A549 (cell line): ENCODE data around the gene TCP11. TPM values are rescaled to one million over a fixed set of nuclear protein-coding genes. Genes with fewer than 3 reads are reported as not detected.

Experiments
- ATAC-seq, 2 experiments: fragments of 200-7000 bp in 1 of 2; fragments of >200 bp in 1 of 2; cut with Nextera tagmentation in 1 of 2; cut with Tn5 transposase in 1 of 2; 3 replicates each; pipeline versions ENCODE4 v1.8.0 to v1.9.1; 2018 to 2020; ENCODE audit warnings: mild to moderate bottlenecking in 1 of 2, moderate library complexity in 1 of 2
- CTCF ChIA-PET: fragments of 300-600 bp; sonication (Branson Sonifier 250); formaldehyde crosslinking; extraction: SDS; loops from one replicate; lab custom pipeline; 2021; ENCODE audit warnings: antibody characterized with exemption, inconsistent platforms; lab: Yijun Ruan, JAX
- POLR2A ChIA-PET: fragments of 350-600 bp; formaldehyde crosslinking; extraction: SDS; loops from one replicate; lab custom pipeline; 2021; ENCODE audit warnings: antibody characterized with exemption, inconsistent platforms; lab: Yijun Ruan, JAX
- DNase-seq, 2 experiments: peaks; one replicate each; pipeline versions ENCODE4 v3.0.0 to v3.0.0-alpha.2; 2011 to 2016; ENCODE audit warnings: low read depth in 1 of 2, low spot score in 1 of 2
- FAIRE-seq: peaks from 2 replicates; lab custom pipeline; 2011; peaks lifted over from hg19 to GRCh38; lab: Jason Lieb, UNC
- H3K27ac ChIP-seq, 2 experiments: fragments of >200 bp; sonication (Bioruptor Twin); formaldehyde crosslinking; 3 replicates each; pipeline ENCODE4 v1.5.1; 2016 to 2017
- H3K4me1 ChIP-seq: fragments of >200 bp; sonication (Bioruptor Twin); formaldehyde crosslinking; 3 replicates; pipeline ENCODE4 v1.6.1; 2016
- H3K4me2 ChIP-seq: fragments of >200 bp; sonication (Bioruptor Twin); formaldehyde crosslinking; 3 replicates; pipeline ENCODE4 v1.6.1; 2016
- H3K4me3 ChIP-seq: fragments of >200 bp; sonication (Bioruptor Twin); formaldehyde crosslinking; 3 replicates; pipeline ENCODE4 v1.5.1; 2016
- H3K9me3 ChIP-seq: fragments of >200 bp; sonication (Bioruptor Twin); formaldehyde crosslinking; 3 replicates; pipeline ENCODE4 v1.6.1; 2016
- BHLHE40 ChIP-seq: IDR thresholded peaks from 2 replicates; pipeline ENCODE4 v1.6.1; 2012; ENCODE audit warnings: low read depth, low read length, inconsistent platforms
- CBX8 ChIP-seq: fragments of 200-600 bp; sonication (generic); IDR thresholded peaks from 2 replicates; pipeline ENCODE4 v1.6.1; 2016
- CHD4 ChIP-seq: fragments of 200-600 bp; sonication (generic); IDR thresholded peaks from 2 replicates; pipeline ENCODE4 v1.6.1; 2016; ENCODE audit warnings: antibody characterized with exemption, mild to moderate bottlenecking, borderline replicate concordance
- EHF ChIP-seq: fragments of 250-450 bp; sonication (Bioruptor Pico); IDR thresholded peaks from 2 replicates; pipeline ENCODE4 v1.5.0; 2020; ENCODE audit warnings: mild to moderate bottlenecking
- EHMT2 ChIP-seq: fragments of 200-600 bp; sonication (generic); IDR thresholded peaks from 2 replicates; pipeline ENCODE4 v1.6.1; 2016; ENCODE audit warnings: antibody characterized with exemption, low read depth, mild to moderate bottlenecking, moderate library complexity
- FOXS1 ChIP-seq: fragments of 250-450 bp; sonication (Bioruptor Pico); IDR thresholded peaks from 2 replicates; pipeline ENCODE4 v1.5.0; 2020; ENCODE audit warnings: mild to moderate bottlenecking, moderate library complexity
- HOXA7 ChIP-seq: fragments of 250-450 bp; sonication (Bioruptor Pico); IDR thresholded peaks from 2 replicates; pipeline ENCODE4 v1.5.0; 2020; ENCODE audit warnings: mild to moderate bottlenecking, moderate library complexity
- HOXB13 ChIP-seq: fragments of 250-450 bp; sonication (Bioruptor Pico); IDR thresholded peaks from 2 replicates; pipeline ENCODE4 v1.5.0; 2020; ENCODE audit warnings: low read depth, mild to moderate bottlenecking, moderate library complexity
- HOXB5 ChIP-seq: fragments of 250-450 bp; sonication (Bioruptor Pico); IDR thresholded peaks from 2 replicates; pipeline ENCODE4 v1.5.0; 2020; ENCODE audit warnings: mild to moderate bottlenecking, moderate library complexity
- JUN ChIP-seq, 2 experiments: fragments of >200 bp; sonication (Bioruptor Twin); formaldehyde crosslinking; IDR thresholded peaks; 2 replicates in 1 of 2; 3 replicates in 1 of 2; pipeline ENCODE4 v1.6.1; 2016 to 2017
- MAZ ChIP-seq: fragments of 150-350 bp; IDR thresholded peaks from 2 replicates; pipeline ENCODE4 v1.6.1; 2014; ENCODE audit warnings: antibody characterized with exemption, low read depth, low read length, borderline replicate concordance
- MYC ChIP-seq: IDR thresholded peaks from 2 replicates; pipeline ENCODE4 v1.6.1; 2012; ENCODE audit warnings: mild to moderate bottlenecking, inconsistent platforms, low read length, improper control_type of control experiment, borderline replicate concordance
- NFE2L2 ChIP-seq: fragments of 150-350 bp; conservative IDR thresholded peaks from 2 replicates; pipeline ENCODE4 v1.6.1; 2014; ENCODE audit warnings: low read length
- NR3C1 ChIP-seq: fragments of >200 bp; sonication (Bioruptor Twin); formaldehyde crosslinking; IDR thresholded peaks from 3 replicates; pipeline ENCODE4 v1.6.1; 2017
- POLR2AphosphoS2 ChIP-seq: conservative IDR thresholded peaks from 2 replicates; pipeline ENCODE4 v1.6.1; 2012; ENCODE audit warnings: low read length, improper control_type of control experiment, inconsistent platforms
- RCOR1 ChIP-seq: fragments of 150-350 bp; IDR thresholded peaks from 2 replicates; pipeline ENCODE4 v1.6.1; 2014; ENCODE audit warnings: antibody characterized with exemption, low read length, low read depth
- SMC3 ChIP-seq: fragments of >200 bp; sonication (Bioruptor Twin); formaldehyde crosslinking; IDR thresholded peaks from 3 replicates; pipeline ENCODE4 v1.6.1; 2018; ENCODE audit warnings: inconsistent platforms
- SREBF2 ChIP-seq: fragments of 450-650 bp; IDR thresholded peaks from 2 replicates; pipeline ENCODE4 v1.6.1; 2014; ENCODE audit warnings: mild to moderate bottlenecking, moderate library complexity
- TFCP2L1 ChIP-seq: fragments of 250-450 bp; sonication (Bioruptor Pico); IDR thresholded peaks from 2 replicates; pipeline ENCODE4 v1.5.0; 2021; ENCODE audit warnings: mild to moderate bottlenecking
- ZC3H11A ChIP-seq: fragments of 450-650 bp; IDR thresholded peaks from 2 replicates; pipeline ENCODE4 v1.6.1; 2014; ENCODE audit warnings: antibody characterized with exemption, mild to moderate bottlenecking
- ZFP36 ChIP-seq: fragments of 450-650 bp; IDR thresholded peaks from 2 replicates; pipeline ENCODE4 v1.6.1; 2014; ENCODE audit warnings: borderline replicate concordance; ENCODE audit not compliant: partially characterized antibody
- ZSCAN20 ChIP-seq: fragments of 250-450 bp; sonication (Bioruptor Pico); IDR thresholded peaks from 2 replicates; pipeline ENCODE4 v1.8.0; 2022; ENCODE audit warnings: mild to moderate bottlenecking, moderate library complexity
- WGBS: methylation state at CpG from one replicate; pipeline ENCODE4 v1.1.6; 2017; ENCODE audit errors: missing lambda C conversion rate; 5-methylcytosine and 5-hydroxymethylcytosine counted together
- polyA plus RNA-seq, 4 experiments: library from polyadenylated mRNA; depleted of rRNA in 3 of 4; stranded (reverse); fragments of >200 nt; fragmentation: RNase III in 1 of 4; extraction: RNeasy Plus Mini Kit Qiagen cat#74134 plus additional on column Dnase treatment in 1 of 4; gene quantifications; 2 replicates in 3 of 4; 3 replicates in 1 of 4; pipeline ENCODE4 v1.2.3, GENCODE V29; 2011 to 2017
- TF ChIP-seq, protein P1 (sequence below): IDR thresholded peaks from 2 replicates; pipeline ENCODE4 v1.6.1; 2012
- TF ChIP-seq, protein P2 (sequence below): fragments of 250-450 bp; sonication (Bioruptor Pico); IDR thresholded peaks from 2 replicates; pipeline ENCODE4 v1.5.0; 2021; ENCODE audit warnings: mild to moderate bottlenecking, moderate library complexity, borderline replicate concordance
- TF ChIP-seq, protein P3 (sequence below): fragments of >200 bp; sonication (Bioruptor Twin); formaldehyde crosslinking; IDR thresholded peaks from 3 replicates; pipeline ENCODE4 v1.6.1; 2016
- TF ChIP-seq, protein P4 (sequence below): IDR thresholded peaks from 2 replicates; pipeline ENCODE4 v1.6.1; 2012; ENCODE audit warnings: low read depth, borderline replicate concordance

Gene TCP11
- polyA plus RNA-seq, 2 of the 4 experiments (the other 2 are of a cell fraction) = 0.06 TPM; not detected in 1

DNA sequence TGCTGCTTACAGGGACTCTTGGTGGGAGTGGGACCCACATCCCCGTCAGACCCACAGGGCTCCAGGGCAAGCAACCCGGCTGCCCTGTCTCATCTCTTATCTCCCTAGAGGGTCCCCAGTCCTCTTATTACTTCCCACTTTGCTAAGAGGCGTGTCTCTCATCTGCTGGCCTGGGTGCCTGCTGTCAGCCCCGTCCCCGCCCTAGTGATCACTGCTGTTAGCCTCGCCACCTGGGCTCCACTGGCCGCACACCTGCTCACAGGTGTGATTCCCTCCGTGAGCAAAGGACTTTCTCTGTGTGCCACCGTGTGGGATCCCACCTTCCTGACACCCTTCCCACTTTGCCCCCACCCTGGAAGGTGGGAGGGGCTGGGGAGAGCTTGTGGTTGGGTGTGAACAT lies 57.6 kb downstream of the TCP11 start:
- no peaks in the 10 kb centered on the region for H3K4me1 ChIP-seq
- no peak overlapping the region for H3K4me2 ChIP-seq
- TF ChIP-seq TFCP2L1 (CRISPR knock-in tag) = no peak
- no peak for TF ChIP-seq HOXA7 (CRISPR knock-in tag)
- TF ChIP-seq NFE2L2 = no peak
- TF ChIP-seq MAZ = no peak
- no peak for TF ChIP-seq EHF (CRISPR knock-in tag)
- TF ChIP-seq EHMT2 = no peak
- TF ChIP-seq FOXS1 (CRISPR knock-in tag) = no peak
- no peak for TF ChIP-seq SREBF2
- TF ChIP-seq CBX8 = no peak
- TF ChIP-seq NR3C1 = no peak
- TF ChIP-seq, protein P1, sequence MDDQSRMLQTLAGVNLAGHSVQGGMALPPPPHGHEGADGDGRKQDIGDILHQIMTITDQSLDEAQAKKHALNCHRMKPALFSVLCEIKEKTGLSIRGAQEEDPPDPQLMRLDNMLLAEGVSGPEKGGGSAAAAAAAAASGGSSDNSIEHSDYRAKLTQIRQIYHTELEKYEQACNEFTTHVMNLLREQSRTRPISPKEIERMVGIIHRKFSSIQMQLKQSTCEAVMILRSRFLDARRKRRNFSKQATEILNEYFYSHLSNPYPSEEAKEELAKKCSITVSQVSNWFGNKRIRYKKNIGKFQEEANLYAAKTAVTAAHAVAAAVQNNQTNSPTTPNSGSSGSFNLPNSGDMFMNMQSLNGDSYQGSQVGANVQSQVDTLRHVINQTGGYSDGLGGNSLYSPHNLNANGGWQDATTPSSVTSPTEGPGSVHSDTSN = no peak
- H3K9me3 ChIP-seq = no peaks in the 10 kb centered on the region
- DNase-seq (no peak), ATAC-seq (no peak), FAIRE-seq (no peak)
- POLR2A ChIA-PET = no interaction called here
- H3K27ac ChIP-seq = no peak overlapping the region
- 88% methylated on average over 8 of the region's 9 CpGs for WGBS
- no peak overlapping the region for H3K4me3 ChIP-seq
- CTCF ChIA-PET = no interaction called here

DNA sequence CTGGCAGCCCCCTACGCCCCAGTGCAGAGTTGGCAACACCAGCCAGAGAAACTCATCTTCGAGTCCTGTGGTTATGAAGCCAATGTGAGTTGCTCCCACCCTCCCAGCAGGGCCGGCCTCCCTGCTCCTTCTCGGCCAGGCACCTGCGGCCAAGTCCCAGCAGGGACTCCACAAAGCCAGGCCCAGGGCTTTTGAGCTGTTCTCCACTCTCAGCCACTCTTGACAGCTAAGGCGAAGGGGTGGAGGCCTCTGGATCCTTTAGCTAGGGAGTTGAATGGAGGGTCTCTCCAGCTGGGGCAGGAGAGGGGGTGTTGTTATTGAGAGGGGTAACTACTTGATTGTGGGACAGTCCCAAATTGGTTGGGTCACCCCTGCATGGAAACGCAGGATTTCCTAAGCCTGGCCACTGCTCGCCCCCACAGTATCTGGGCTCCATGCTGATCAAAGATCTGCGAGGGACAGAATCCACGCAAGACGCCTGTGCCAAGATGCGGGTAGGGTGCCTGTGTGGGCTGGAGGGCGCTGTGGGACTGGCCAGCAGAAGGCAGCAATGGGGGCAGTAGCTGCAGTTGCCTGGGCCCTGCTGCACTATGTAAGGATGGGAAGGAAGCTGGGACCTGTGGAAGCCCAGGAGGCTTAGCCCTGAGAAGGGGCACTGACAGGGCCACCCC lies 58.3 kb downstream of the TCP11 start:
- no peak for TF ChIP-seq JUN (IDR thresholded peaks at IDR 0.05)
- TF ChIP-seq RCOR1 = no peak
- TF ChIP-seq FOXS1 (CRISPR knock-in tag) = no peak
- no peak for TF ChIP-seq MYC
- no peak for TF ChIP-seq HOXB13
- TF ChIP-seq, protein P2, sequence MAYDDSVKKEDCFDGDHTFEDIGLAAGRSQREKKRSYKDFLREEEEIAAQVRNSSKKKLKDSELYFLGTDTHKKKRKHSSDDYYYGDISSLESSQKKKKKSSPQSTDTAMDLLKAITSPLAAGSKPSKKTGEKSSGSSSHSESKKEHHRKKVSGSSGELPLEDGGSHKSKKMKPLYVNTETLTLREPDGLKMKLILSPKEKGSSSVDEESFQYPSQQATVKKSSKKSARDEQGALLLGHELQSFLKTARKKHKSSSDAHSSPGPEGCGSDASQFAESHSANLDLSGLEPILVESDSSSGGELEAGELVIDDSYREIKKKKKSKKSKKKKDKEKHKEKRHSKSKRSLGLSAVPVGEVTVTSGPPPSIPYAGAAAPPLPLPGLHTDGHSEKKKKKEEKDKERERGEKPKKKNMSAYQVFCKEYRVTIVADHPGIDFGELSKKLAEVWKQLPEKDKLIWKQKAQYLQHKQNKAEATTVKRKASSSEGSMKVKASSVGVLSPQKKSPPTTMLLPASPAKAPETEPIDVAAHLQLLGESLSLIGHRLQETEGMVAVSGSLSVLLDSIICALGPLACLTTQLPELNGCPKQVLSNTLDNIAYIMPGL (CRISPR knock-in tag) = no peak
- no peak for TF ChIP-seq HOXB5 (CRISPR knock-in tag)
- TF ChIP-seq SMC3 = no peak
- no peak for TF ChIP-seq POLR2AphosphoS2
- no peak for TF ChIP-seq ZFP36
- no peak for TF ChIP-seq HOXA7 (CRISPR knock-in tag)
- no peak overlapping the region for H3K4me3 ChIP-seq
- no peak overlapping the region for H3K4me2 ChIP-seq
- POLR2A ChIA-PET = no interaction called here
- DNase-seq = no peak
- H3K27ac ChIP-seq = no peak overlapping the region
- no peaks in the 10 kb centered on the region for H3K4me1 ChIP-seq
- FAIRE-seq = no peak
- WGBS = 96% methylated on average over 10 of the region's 13 CpGs
- ATAC-seq = no peak
- no peaks in the 10 kb centered on the region for H3K9me3 ChIP-seq
- CTCF ChIA-PET = no interaction called here

DNA sequence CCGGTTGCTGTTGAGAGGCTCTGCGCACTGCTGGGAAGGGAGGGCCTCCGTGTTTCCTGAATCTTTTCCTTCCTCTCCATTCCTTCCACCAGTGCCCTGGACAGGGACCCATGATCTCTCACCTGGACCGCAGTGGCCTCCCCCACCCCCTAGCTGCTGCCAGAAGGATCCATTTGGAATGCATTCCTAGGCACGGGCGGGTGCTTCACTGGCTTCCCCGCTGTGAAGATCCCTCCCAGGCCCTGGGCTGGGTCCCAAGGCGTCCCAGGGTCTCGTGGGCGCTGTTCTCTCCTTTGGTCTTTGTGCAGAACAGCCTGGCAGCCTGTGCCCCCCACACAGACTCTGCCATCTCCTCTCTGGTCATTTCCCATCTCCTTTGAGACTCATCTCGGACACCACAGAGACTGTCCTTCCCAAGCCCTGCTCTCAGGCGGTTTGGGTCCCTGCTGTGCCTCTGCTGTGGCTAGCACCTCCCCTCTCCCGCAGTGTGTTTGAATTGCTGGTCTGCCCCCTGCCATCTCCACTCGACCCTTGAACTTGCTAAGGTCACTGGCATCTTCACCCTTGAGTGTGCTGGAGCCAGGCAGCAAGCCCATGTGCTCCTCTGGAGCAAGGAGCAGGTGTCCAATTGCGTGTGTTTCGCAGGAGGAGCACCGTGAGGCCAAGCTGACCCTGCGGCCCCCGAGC lies 59.0 kb downstream of the TCP11 start:
- Histone ChIP-seq H3K9me3 (no peaks in the 10 kb centered on the region), H3K4me3 (no peak overlapping the region), H3K27ac (no peak overlapping the region), H3K4me2 (no peak overlapping the region), H3K4me1 (no peaks in the 10 kb centered on the region)
- ChIA-PET CTCF (interaction anchor here (1.0 kb wide), 1 partner anchor 17 kb away, joined by 3 read pairs; no protein-coding TSS in a partner anchor), POLR2A (no interaction called here)
- 85% methylated on average over 16 of the region's 19 CpGs for WGBS
- no peak for FAIRE-seq
- DNase-seq = no peak
- no peak for ATAC-seq
- TF ChIP-seq, protein P2 (CRISPR knock-in tag) = no peak
- TF ChIP-seq, protein P3, sequence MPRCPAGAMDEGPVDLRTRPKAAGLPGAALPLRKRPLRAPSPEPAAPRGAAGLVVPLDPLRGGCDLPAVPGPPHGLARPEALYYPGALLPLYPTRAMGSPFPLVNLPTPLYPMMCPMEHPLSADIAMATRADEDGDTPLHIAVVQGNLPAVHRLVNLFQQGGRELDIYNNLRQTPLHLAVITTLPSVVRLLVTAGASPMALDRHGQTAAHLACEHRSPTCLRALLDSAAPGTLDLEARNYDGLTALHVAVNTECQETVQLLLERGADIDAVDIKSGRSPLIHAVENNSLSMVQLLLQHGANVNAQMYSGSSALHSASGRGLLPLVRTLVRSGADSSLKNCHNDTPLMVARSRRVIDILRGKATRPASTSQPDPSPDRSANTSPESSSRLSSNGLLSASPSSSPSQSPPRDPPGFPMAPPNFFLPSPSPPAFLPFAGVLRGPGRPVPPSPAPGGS = no peak
- TF ChIP-seq EHMT2 = no peak
- no peak for TF ChIP-seq ZSCAN20 (CRISPR knock-in tag)
- no peak for TF ChIP-seq BHLHE40
- TF ChIP-seq TFCP2L1 (CRISPR knock-in tag) = no peak
- TF ChIP-seq, protein P4, sequence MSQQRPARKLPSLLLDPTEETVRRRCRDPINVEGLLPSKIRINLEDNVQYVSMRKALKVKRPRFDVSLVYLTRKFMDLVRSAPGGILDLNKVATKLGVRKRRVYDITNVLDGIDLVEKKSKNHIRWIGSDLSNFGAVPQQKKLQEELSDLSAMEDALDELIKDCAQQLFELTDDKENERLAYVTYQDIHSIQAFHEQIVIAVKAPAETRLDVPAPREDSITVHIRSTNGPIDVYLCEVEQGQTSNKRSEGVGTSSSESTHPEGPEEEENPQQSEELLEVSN = no peak
- TF ChIP-seq CHD4 = no peak
- no peak for TF ChIP-seq ZC3H11A
